BLaER1 treated with 17β-estradiol and CSF1 and Interleukin-3, amounts not matched to agents 10 nM and 100 nM (cell line): ENCODE measurements around the gene HOTAIR.

ENCODE experiments used
- H3K27ac ChIP-seq, 11 experiments: shearing (Covaris generic); formaldehyde crosslinking; 2 replicates each; pipeline ENCODE4 v1.8.1; 2022
- H3K27me3 ChIP-seq, 11 experiments: shearing (Covaris generic); formaldehyde crosslinking; 2 replicates each; pipeline ENCODE4 v1.8.1; 2022
- H3K36me3 ChIP-seq, 11 experiments: shearing (Covaris generic); formaldehyde crosslinking; 2 replicates each; pipeline ENCODE4 v1.8.1; 2022
- H3K4me1 ChIP-seq, 10 experiments: shearing (Covaris generic); formaldehyde crosslinking; 2 replicates each; pipeline ENCODE4 v1.8.1; 2022
- H3K4me2 ChIP-seq, 11 experiments: shearing (Covaris generic); formaldehyde crosslinking; 2 replicates each; pipeline ENCODE4 v1.8.1; 2022
- H3K4me3 ChIP-seq, 10 experiments: shearing (Covaris generic); formaldehyde crosslinking; 2 replicates each; pipeline ENCODE4 v1.8.1; 2022
- H3K9ac ChIP-seq, 11 experiments: shearing (Covaris generic); formaldehyde crosslinking; 2 replicates each; pipeline ENCODE4 v1.8.1; 2022
- H3K9me3 ChIP-seq, 11 experiments: shearing (Covaris generic); formaldehyde crosslinking; replicated peaks in 1 of 11; 2 replicates each; pipeline ENCODE4 v1.8.1; 2022
- H4K20me1 ChIP-seq, 11 experiments: shearing (Covaris generic); formaldehyde crosslinking; 2 replicates each; pipeline ENCODE4 v1.8.1; 2022
- Cebpa-rat ChIP-seq, 11 experiments: shearing (Covaris generic); IDR thresholded peaks; 2 replicates each; pipeline ENCODE4 v1.8.1; 2022

The HOTAIR gene

GRCh38 chr12:53986686-53987483, 12.1 kb upstream of the HOTAIR start:
- Histone ChIP-seq H3K27ac (no peak overlapping the region), H3K4me1 (peaks cover 0 to 17% (median 0%) of the 10 kb centered on the region in 10 experiments; a peak in 4 of 20 replicates), H3K36me3 (no peaks in the 10 kb centered on the region), H4K20me1 (peaks cover 0 to 91% (median 87%) of the 10 kb centered on the region in 11 experiments; a peak in 17 of 22 replicates), H3K27me3 (peaks cover 99 to 100% (median 100%) of the 10 kb centered on the region in 11 experiments), H3K4me2 (no peak overlapping the region), H3K4me3 (no peak overlapping the region), H3K9ac (no peak overlapping the region), H3K9me3 (peaks cover 6 to 51% (median 26%) of the 10 kb centered on the region in 11 experiments; a peak in 20 of 22 replicates)
- TF ChIP-seq Cebpa-rat (IDR thresholded peaks at IDR 0.05): no peak

GRCh38 chr12:53985994-53986685, 11.4 kb upstream of the HOTAIR start:
- no peak overlapping the region for H3K4me3 ChIP-seq
- H3K9ac ChIP-seq: no peak overlapping the region
- no peaks in the 10 kb centered on the region for H3K36me3 ChIP-seq
- H3K9me3 ChIP-seq: peaks cover 6 to 56% (median 26%) of the 10 kb centered on the region in 11 experiments; a peak in 20 of 22 replicates
- TF ChIP-seq Cebpa-rat (IDR thresholded peaks at IDR 0.05): no peak
- no peak overlapping the region for H3K4me2 ChIP-seq
- H3K4me1 ChIP-seq: peaks cover 0 to 17% (median 0%) of the 10 kb centered on the region in 10 experiments; a peak in 4 of 20 replicates
- H3K27ac ChIP-seq: no peak overlapping the region
- peaks cover 0 to 91% (median 86%) of the 10 kb centered on the region in 11 experiments; a peak in 17 of 22 replicates for H4K20me1 ChIP-seq
- H3K27me3 ChIP-seq: peaks cover 99 to 100% (median 100%) of the 10 kb centered on the region in 11 experiments

- Histone ChIP-seq H3K4me3 (no peak overlapping the region), H3K4me2 (no peak overlapping the region), H3K36me3 (no peaks in the 10 kb centered on the region), H3K9ac (no peak overlapping the region), H4K20me1 (peaks cover 0 to 91% (median 86%) of the 10 kb centered on the region in 11 experiments; a peak in 17 of 22 replicates), H3K4me1 (peaks cover 0 to 17% (median 0%) of the 10 kb centered on the region in 10 experiments; a peak in 4 of 20 replicates), H3K27ac (no peak overlapping the region), H3K27me3 (peaks cover 99 to 100% (median 100%) of the 10 kb centered on the region in 11 experiments), H3K9me3 (peaks cover 6 to 56% (median 26%) of the 10 kb centered on the region in 11 experiments; a peak in 20 of 22 replicates)
- no peak for TF ChIP-seq Cebpa-rat (IDR thresholded peaks at IDR 0.05)
These were observed 10.9 kb upstream of the HOTAIR start for GRCh38 chr12:53985692-53985993.

- peak within 1 kb of the TSS in 3 of 11 experiments; percentile 15 to 45 (median 24); a peak in 4 of 22 replicates for H3K4me2 ChIP-seq
- H3K27me3 ChIP-seq: peaks cover 99 to 100% (median 100%) of the 10 kb centered on the region in 11 experiments
These were observed 10.3 kb upstream of the HOTAIR start, which contains the start of gene HOXC10 for GRCh38 chr12:53984901-53985691. Gene HOXC10, plus strand, starts transcription at chr12:53985146. Its CDS starts 114 bp downstream, at chr12:53985260.

GRCh38 chr12:53983950-53984572, 9.3 kb upstream of the HOTAIR start:
- Histone ChIP-seq H3K27me3 (peaks cover 99 to 100% (median 100%) of the 10 kb centered on the region in 11 experiments), H3K4me2 (peak overlapping the region in 3 of 11 experiments; percentile 15 to 45 (median 24); a peak in 4 of 22 replicates), H3K27ac (no peak overlapping the region), H3K4me1 (peaks cover 0 to 12% (median 0%) of the 10 kb centered on the region in 10 experiments; a peak in 4 of 20 replicates), H3K9me3 (peaks cover 6 to 68% (median 27%) of the 10 kb centered on the region in 11 experiments; a peak in 20 of 22 replicates), H3K4me3 (peak overlapping the region in 3 of 10 experiments; percentile 1 to 34 (median 13); a peak in 2 of 20 replicates), H3K9ac (no peak overlapping the region), H3K36me3 (no peaks in the 10 kb centered on the region), H4K20me1 (peaks cover 0 to 93% (median 83%) of the 10 kb centered on the region in 11 experiments; a peak in 17 of 22 replicates)
- no peak for TF ChIP-seq Cebpa-rat (IDR thresholded peaks at IDR 0.05)

More at GRCh38 chr12:53984901-53985691, 10.3 kb upstream of the HOTAIR start, which contains the start of gene HOXC10:
- Histone ChIP-seq H3K36me3 (no peaks in the 10 kb centered on the region), H3K27ac (no peak within 1 kb of the TSS), H3K9me3 (peaks cover 6 to 58% (median 26%) of the 10 kb centered on the region in 11 experiments; a peak in 20 of 22 replicates), H3K9ac (no peak within 1 kb of the TSS), H4K20me1 (peaks cover 0 to 91% (median 86%) of the 10 kb centered on the region in 11 experiments; a peak in 17 of 22 replicates), H3K4me3 (peak within 1 kb of the TSS in 3 of 10 experiments; percentile 1 to 34 (median 13); a peak in 2 of 20 replicates), H3K4me1 (peaks cover 0 to 17% (median 0%) of the 10 kb centered on the region in 10 experiments; a peak in 4 of 20 replicates)
- no peak for TF ChIP-seq Cebpa-rat (IDR thresholded peaks at IDR 0.05)

GRCh38 chr12:53983568-53983949, 8.8 kb upstream of the HOTAIR start:
- no peak for TF ChIP-seq Cebpa-rat (IDR thresholded peaks at IDR 0.05)
- Histone ChIP-seq H3K36me3 (no peaks in the 10 kb centered on the region), H3K4me2 (peak overlapping the region in 3 of 11 experiments; percentile 15 to 45 (median 24); a peak in 4 of 22 replicates), H3K9me3 (peaks cover 6 to 73% (median 27%) of the 10 kb centered on the region in 11 experiments; a peak in 20 of 22 replicates), H3K27me3 (peaks cover 99 to 100% (median 100%) of the 10 kb centered on the region in 11 experiments), H3K4me3 (peak overlapping the region in 4 of 10 experiments; percentile 1 to 34 (median 12); a peak in 2 of 20 replicates), H4K20me1 (peaks cover 0 to 90% (median 78%) of the 10 kb centered on the region in 11 experiments; a peak in 17 of 22 replicates), H3K4me1 (peaks cover 0 to 9% (median 0%) of the 10 kb centered on the region in 10 experiments; a peak in 3 of 20 replicates), H3K9ac (no peak overlapping the region), H3K27ac (no peak overlapping the region)

GRCh38 chr12:53982648-53983567, 8.2 kb upstream of the HOTAIR start:
- Histone ChIP-seq H3K36me3 (no peaks in the 10 kb centered on the region), H3K27ac (no peak overlapping the region), H3K4me2 (peak overlapping the region in 1 of 11 experiments; percentile 45; a peak in 1 of 22 replicates), H3K27me3 (peaks cover 99 to 100% (median 100%) of the 10 kb centered on the region in 11 experiments), H4K20me1 (peaks cover 0 to 86% (median 71%) of the 10 kb centered on the region in 11 experiments; a peak in 17 of 22 replicates), H3K9ac (no peak overlapping the region), H3K4me3 (peak overlapping the region in 2 of 10 experiments; percentile 12 to 34; a peak in 1 of 20 replicates), H3K9me3 (peaks cover 6 to 75% (median 27%) of the 10 kb centered on the region in 11 experiments; a peak in 20 of 22 replicates), H3K4me1 (peaks cover 0 to 9% (median 0%) of the 10 kb centered on the region in 10 experiments; a peak in 3 of 20 replicates)
- no peak for TF ChIP-seq Cebpa-rat (IDR thresholded peaks at IDR 0.05)
